Neuronal stem cell (in vitro differentiated cells): Measurements from ENCODE around the gene PHKB.
"Not testable (repeated sequence)": the region's sequence is repeated elsewhere in the genome, so short reads cannot be mapped to it uniquely, and the experiment has no call there.

ENCODE experiments used
- DNase-seq: peaks from one replicate; pipeline ENCODE4 v3.0.0-alpha.2; 2013; ENCODE audit warnings: low spot score
- H2AFZ ChIP-seq: one replicate; pipeline ENCODE4 v1.6.1; 2013; ENCODE audit warnings: mild to moderate bottlenecking, low read length, inconsistent platforms
- H2AK5ac ChIP-seq: 2 replicates; pipeline ENCODE4 v1.6.1; 2013; ENCODE audit warnings: low read depth, mild to moderate bottlenecking, inconsistent platforms, low read length, moderate library complexity, mixed read lengths
- H2BK120ac ChIP-seq: 2 replicates; pipeline ENCODE4 v1.6.1; 2013; ENCODE audit warnings: low read depth, mild to moderate bottlenecking, inconsistent platforms, low read length, moderate library complexity, mixed read lengths
- H2BK12ac ChIP-seq: one replicate; pipeline ENCODE4 v1.6.1; 2013; ENCODE audit warnings: low read length, inconsistent platforms
- H2BK15ac ChIP-seq: 2 replicates; pipeline ENCODE4 v1.6.1; 2013; ENCODE audit warnings: mild to moderate bottlenecking, low read length, inconsistent platforms, mixed read lengths
- H2BK5ac ChIP-seq: one replicate; pipeline ENCODE4 v1.6.1; 2013; ENCODE audit warnings: inconsistent platforms, mild to moderate bottlenecking, low read length, moderate library complexity
- H3K14ac ChIP-seq: one replicate; pipeline ENCODE4 v1.6.1; 2013; ENCODE audit warnings: low read length, inconsistent platforms
- H3K18ac ChIP-seq: 2 replicates; pipeline ENCODE4 v1.6.1; 2013; ENCODE audit warnings: low read length, inconsistent platforms
- H3K23ac ChIP-seq: 2 replicates; pipeline ENCODE4 v1.6.1; 2013; ENCODE audit warnings: low read depth, mild to moderate bottlenecking, mixed read lengths, low read length, inconsistent platforms; ENCODE audit not compliant: poor library complexity
- H3K27ac ChIP-seq: replicated peaks from 3 replicates; pipeline ENCODE4 v1.5.1; 2013; ENCODE audit warnings: low read length, inconsistent platforms
- H3K27me3 ChIP-seq, 3 experiments: 2 replicates each; pipeline ENCODE4 v1.6.1; 2013; ENCODE audit warnings: low read length in 3 of 3, mild to moderate bottlenecking in 2 of 3, inconsistent platforms in 1 of 3, low read depth in 1 of 3, mixed read lengths in 1 of 3, moderate library complexity in 1 of 3; ENCODE audit not compliant: control insufficient read depth in 3 of 3, insufficient read depth in 3 of 3
- H3K36me3 ChIP-seq, 2 donors: replicated peaks in 1 of 2; 2 replicates each; pipeline ENCODE4 v1.6.1; 2013; ENCODE audit warnings: low read length in 2 of 2; ENCODE audit not compliant: control insufficient read depth in 2 of 2, insufficient read depth in 2 of 2
- H3K4ac ChIP-seq: 2 replicates; pipeline ENCODE4 v1.6.1; 2013; ENCODE audit warnings: inconsistent platforms, mild to moderate bottlenecking, low read length, moderate library complexity
- H3K4me1 ChIP-seq, 2 donors: 1 replicate in 1 of 2; 2 replicates in 1 of 2; pipeline ENCODE4 v1.6.1; 2013; ENCODE audit warnings: low read length in 2 of 2, low read depth in 1 of 2; ENCODE audit not compliant: control insufficient read depth in 2 of 2, insufficient read depth in 1 of 2
- H3K4me2 ChIP-seq: one replicate; pipeline ENCODE4 v1.6.1; 2013; ENCODE audit warnings: mild to moderate bottlenecking, low read length, inconsistent platforms; ENCODE audit not compliant: insufficient read depth, poor library complexity, severe bottlenecking
- H3K4me3 ChIP-seq, 2 donors: 2 replicates each; pipeline ENCODE4 v1.5.1; 2013; ENCODE audit warnings: low read length in 2 of 2, mild to moderate bottlenecking in 2 of 2, inconsistent platforms in 1 of 2, moderate library complexity in 1 of 2
- H3K79me1 ChIP-seq: one replicate; pipeline ENCODE4 v1.6.1; 2013; ENCODE audit warnings: low read depth, mild to moderate bottlenecking, inconsistent platforms, low read length, moderate library complexity
- H3K9ac ChIP-seq: one replicate; pipeline ENCODE4 v1.6.1; 2013; ENCODE audit warnings: mild to moderate bottlenecking, low read depth, low read length, inconsistent platforms; ENCODE audit not compliant: poor library complexity
- H3K9me3 ChIP-seq, 2 donors: replicated peaks in 1 of 2; 2 replicates each; pipeline versions ENCODE3 to v1.6.1; 2013; ENCODE audit warnings: low read length in 2 of 2, mild to moderate bottlenecking in 2 of 2, inconsistent platforms in 1 of 2, low read depth in 1 of 2, mixed read lengths in 1 of 2, moderate library complexity in 1 of 2; ENCODE audit not compliant: control insufficient read depth in 2 of 2, insufficient read depth in 1 of 2
- H4K8ac ChIP-seq: one replicate; pipeline ENCODE4 v1.6.1; 2013; ENCODE audit warnings: low read depth, mild to moderate bottlenecking, inconsistent platforms, low read length, moderate library complexity
- H4K91ac ChIP-seq: one replicate; pipeline ENCODE4 v1.6.1; 2013; ENCODE audit warnings: low read length, low read depth, mild to moderate bottlenecking, inconsistent platforms; ENCODE audit not compliant: poor library complexity
- WGBS, 2 donors: extraction: QIAGEN DNeasy Blood & Tissue Kit; methylation state at CpG; one replicate each; pipeline ENCODE4 v1.1.7; 2013; ENCODE audit warnings: missing lambda C conversion rate in 2 of 2, mixed read lengths in 1 of 2; ENCODE audit not compliant: insufficient read length in 2 of 2, insufficient replicate concordance in 1 of 2; ENCODE audit errors: extremely low coverage in 2 of 2; 5-methylcytosine and 5-hydroxymethylcytosine counted together

The PHKB gene

DNA sequence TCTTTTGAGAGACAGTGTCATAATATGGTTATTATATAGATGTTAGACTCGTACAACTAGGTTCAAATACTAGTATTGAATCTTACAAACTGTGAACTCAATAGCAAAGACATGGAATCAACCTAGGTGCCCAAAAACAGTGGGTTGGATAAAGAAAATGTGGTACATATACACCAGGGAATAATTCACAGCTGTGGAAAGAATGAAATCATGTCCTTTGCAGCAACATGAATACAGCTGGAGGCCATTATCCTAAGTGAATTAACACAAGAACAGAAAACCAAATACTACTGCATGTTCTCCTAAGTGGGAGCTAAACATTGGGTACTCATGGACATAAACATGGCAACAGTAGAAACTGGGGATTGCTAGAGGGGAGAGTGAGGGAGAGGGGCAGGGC is 8.1 kb downstream of the PHKB start:
- H2BK120ac ChIP-seq, result no peak overlapping the region
- H2BK5ac ChIP-seq, result no peak overlapping the region
- H4K91ac ChIP-seq, result no peak overlapping the region
- no peaks in the 10 kb centered on the region for H3K36me3 ChIP-seq
- no peak overlapping the region for H3K14ac ChIP-seq
- no peak overlapping the region for H3K9ac ChIP-seq
- no CpG with 5 or more reads among the region's 1 CpG for WGBS, 2 donors
- H2AK5ac ChIP-seq, result no peak overlapping the region
- H3K4me3 ChIP-seq, result no peak overlapping the region
- no peak overlapping the region for H4K8ac ChIP-seq
- no peaks in the 10 kb centered on the region for H3K9me3 ChIP-seq
- peaks cover 2% of the 10 kb centered on the region for H3K79me1 ChIP-seq
- no peak for DNase-seq
- H2BK15ac ChIP-seq, result no peak overlapping the region
- no peak overlapping the region for H2AFZ ChIP-seq
- no peaks in the 10 kb centered on the region for H3K27me3 ChIP-seq
- no peak overlapping the region for H3K27ac ChIP-seq
- H3K4ac ChIP-seq, result no peak overlapping the region
- H3K4me1 ChIP-seq, result peaks cover 6% of the 10 kb centered on the region in 2 donors
- no peak overlapping the region for H3K18ac ChIP-seq
- H2BK12ac ChIP-seq, result no peak overlapping the region
- H3K23ac ChIP-seq, result no peak overlapping the region
- no peak overlapping the region for H3K4me2 ChIP-seq

DNA sequence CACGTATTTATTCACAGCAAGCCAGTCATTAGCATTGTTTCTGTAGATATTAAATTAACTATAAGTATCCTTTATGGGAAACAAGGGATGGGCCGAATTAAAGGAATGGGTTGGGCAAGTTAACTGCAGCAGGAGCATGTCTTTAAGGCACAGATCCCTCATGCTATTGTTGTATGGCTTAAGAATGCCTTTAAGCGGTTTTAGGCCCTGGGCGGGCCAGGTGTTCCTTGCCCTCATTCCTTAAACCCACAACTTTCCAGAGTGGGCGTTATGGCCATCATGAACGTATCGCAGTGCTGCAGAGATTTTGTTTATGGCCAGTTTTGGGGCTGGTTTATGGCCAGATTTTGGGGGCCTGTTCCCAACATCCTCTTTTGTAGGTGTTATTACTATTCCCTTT is 9.1 kb downstream of the PHKB start:
- no peak for DNase-seq
- Histone ChIP-seq H3K23ac (no peak overlapping the region), H3K4me2 (no peak overlapping the region), H2BK5ac (no peak overlapping the region), H4K8ac (no peak overlapping the region), H3K36me3 (no peaks in the 10 kb centered on the region), H3K79me1 (peaks cover 2% of the 10 kb centered on the region), H2AK5ac (no peak overlapping the region), H4K91ac (no peak overlapping the region), H2BK15ac (no peak overlapping the region), H3K4ac (no peak overlapping the region), H3K9me3 (no peaks in the 10 kb centered on the region), H3K9ac (no peak overlapping the region), H3K4me1 (peaks cover 0 to 3% of the 10 kb centered on the region in 2 donors), H3K4me3 (no peak overlapping the region), H2BK120ac (no peak overlapping the region), H3K14ac (no peak overlapping the region), H3K27me3 (no peaks in the 10 kb centered on the region), H2BK12ac (no peak overlapping the region), H3K27ac (no peak overlapping the region), H2AFZ (no peak overlapping the region), H3K18ac (no peak overlapping the region)
- no CpG with 5 or more reads among the region's 7 CpGs for WGBS, 2 donors

DNA sequence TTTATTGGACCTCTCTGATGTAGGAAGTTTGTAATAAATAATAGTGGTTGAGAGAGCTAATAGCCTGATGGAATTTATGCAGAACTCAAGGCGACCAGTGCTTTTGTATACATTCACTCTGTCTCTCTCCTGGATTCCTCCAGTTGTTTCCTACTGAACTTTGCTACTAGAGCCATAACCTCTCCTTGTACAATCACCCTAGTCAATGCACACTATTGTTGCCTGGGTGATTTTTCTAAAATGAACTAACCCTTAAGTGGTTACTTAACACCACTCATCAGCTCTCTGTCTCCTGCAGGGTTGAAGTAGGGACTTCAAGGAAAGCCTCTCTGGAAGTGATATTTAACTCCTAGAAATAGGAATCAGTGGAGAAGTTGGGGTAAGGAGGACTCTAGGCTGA is 9.7 kb downstream of the PHKB start:
- Histone ChIP-seq H3K27ac (no peak overlapping the region), H2BK15ac (no peak overlapping the region), H4K8ac (no peak overlapping the region), H3K79me1 (peaks cover 2% of the 10 kb centered on the region), H3K4me2 (no peak overlapping the region), H3K36me3 (no peaks in the 10 kb centered on the region), H3K18ac (no peak overlapping the region), H4K91ac (no peak overlapping the region), H3K4me1 (peaks cover 0 to 3% of the 10 kb centered on the region in 2 donors), H3K23ac (no peak overlapping the region), H3K14ac (no peak overlapping the region), H2AK5ac (no peak overlapping the region), H3K9me3 (no peaks in the 10 kb centered on the region), H2BK120ac (no peak overlapping the region), H3K4me3 (no peak overlapping the region), H2AFZ (no peak overlapping the region), H2BK12ac (no peak overlapping the region), H3K4ac (no peak overlapping the region), H2BK5ac (no peak overlapping the region), H3K9ac (no peak overlapping the region), H3K27me3 (no peaks in the 10 kb centered on the region)
- DNase-seq, result no peak
- no CpG with 5 or more reads among the region's 1 CpG for WGBS, 2 donors

DNA sequence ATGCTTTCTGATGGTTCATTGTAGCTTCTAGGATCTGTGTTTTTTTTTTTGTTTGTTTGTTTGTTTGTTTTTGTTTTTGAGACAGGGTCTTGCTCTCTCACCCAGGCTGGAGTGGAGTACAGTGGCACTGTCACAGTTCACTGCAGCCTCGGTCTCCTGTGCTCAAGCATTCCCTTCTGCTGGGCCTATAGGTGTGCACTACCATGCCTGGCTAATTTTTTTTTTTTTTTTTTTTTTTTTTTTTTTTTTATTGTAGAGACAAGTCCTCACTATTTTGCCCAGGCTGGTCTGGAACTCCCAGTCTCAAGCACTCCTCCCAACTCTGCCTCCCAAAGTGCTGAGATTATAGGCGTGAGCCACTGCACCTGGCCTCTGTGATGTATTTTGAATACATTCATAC is 11.9 kb downstream of the PHKB start:
- not testable (repeated sequence) for H3K23ac ChIP-seq, H3K79me1 ChIP-seq, H3K27me3 ChIP-seq, H3K14ac ChIP-seq, H2BK12ac ChIP-seq, H2BK5ac ChIP-seq, H2BK15ac ChIP-seq, H3K4ac ChIP-seq, H3K4me1 ChIP-seq, H4K8ac ChIP-seq, H3K4me3 ChIP-seq, H4K91ac ChIP-seq, H3K9me3 ChIP-seq, H3K4me2 ChIP-seq, H3K27ac ChIP-seq, H2AK5ac ChIP-seq, DNase-seq, H3K18ac ChIP-seq, H3K36me3 ChIP-seq, H3K9ac ChIP-seq, H2AFZ ChIP-seq, H2BK120ac ChIP-seq
- no CpG with 5 or more reads among the region's 2 CpGs for WGBS, 2 donors
